ENCODE results near the gene EIF4H. TPM values are rescaled to one million over a fixed set of nuclear protein-coding genes. Genes with fewer than 3 reads are reported as not detected.

EIF4H gene
- 159 TPM for total RNA-seq
- long read RNA-seq, transcript EIF4H-201 (7 exons, 2,679 nt) = minor isoform, 14 of 512 reads
- long read RNA-seq, transcript EIF4H-202 (6 exons, 2,503 nt) = major isoform, 408 of 512 reads
- long read RNA-seq, partial matches to known transcripts = 85 of 512 reads
- long read RNA-seq, other reads (novel, unspliced or antisense) = 5 of 512 reads

GRCh38 chr7:74173866-74174605 is at the start of gene EIF4H:
Gene EIF4H, plus strand, starts transcription at chr7:74174356. Its CDS starts 28 bp downstream, at chr7:74174384.
- DNase-seq = peak; percentile 98
- H3K4me1 ChIP-seq = peaks cover 62% of the 10 kb centered on the region

GRCh38 chr7:74126220-74126880 is 47.8 kb upstream of the EIF4H start:
- intact Hi-C loops (cut with micrococcal nuclease) = no loop called here
- Histone ChIP-seq H3K36me3 (peaks cover 5% of the 10 kb centered on the region), H3K9me3 (replicated peaks) (no peaks in the 10 kb centered on the region), H3K27me3 (ENCODE audit: low read depth) (no peaks in the 10 kb centered on the region), H3K4me1 (no peaks in the 10 kb centered on the region), H3K27ac (replicated peaks) (no peak overlapping the region), H3K4me3 (no peak overlapping the region)
- DNase-seq = no peak
- no peak for TF ChIP-seq CTCF (IDR thresholded peaks at IDR 0.05; ENCODE audit: borderline replicate concordance)

More at GRCh38 chr7:74173866-74174605, at the start of gene EIF4H:
- no peak for TF ChIP-seq CTCF (IDR thresholded peaks at IDR 0.05; ENCODE audit: borderline replicate concordance)
- Histone ChIP-seq H3K36me3 (peaks cover 9% of the 10 kb centered on the region), H3K9me3 (replicated peaks) (no peaks in the 10 kb centered on the region), H3K4me3 (peak within 1 kb of the TSS; percentile 96), H3K27me3 (ENCODE audit: low read depth) (no peaks in the 10 kb centered on the region), H3K27ac (replicated peaks) (peak within 1 kb of the TSS; percentile 98)
- intact Hi-C loops (cut with micrococcal nuclease) = no loop called here

- Histone ChIP-seq H3K4me3 (no peak overlapping the region), H3K27me3 (ENCODE audit: low read depth) (no peaks in the 10 kb centered on the region), H3K9me3 (replicated peaks) (no peaks in the 10 kb centered on the region), H3K27ac (replicated peaks) (no peak overlapping the region), H3K4me1 (no peaks in the 10 kb centered on the region), H3K36me3 (no peaks in the 10 kb centered on the region)
- no peak for TF ChIP-seq CTCF (IDR thresholded peaks at IDR 0.05; ENCODE audit: borderline replicate concordance)
- intact Hi-C loops (cut with micrococcal nuclease) = no loop called here
- no peak for DNase-seq
These were observed 44.3 kb upstream of the EIF4H start for GRCh38 chr7:74129887-74130286.

GRCh38 chr7:74130518-74130917 is 43.6 kb upstream of the EIF4H start:
- intact Hi-C loops (cut with micrococcal nuclease) = no loop called here
- no peak for DNase-seq
- H3K36me3 ChIP-seq = no peaks in the 10 kb centered on the region
- TF ChIP-seq CTCF (IDR thresholded peaks at IDR 0.05; ENCODE audit: borderline replicate concordance) = no peak
- no peaks in the 10 kb centered on the region for H3K27me3 ChIP-seq (ENCODE audit: low read depth)
- H3K9me3 ChIP-seq (replicated peaks) = no peaks in the 10 kb centered on the region
- no peak overlapping the region for H3K27ac ChIP-seq (replicated peaks)
- no peak overlapping the region for H3K4me3 ChIP-seq
- no peaks in the 10 kb centered on the region for H3K4me1 ChIP-seq

GRCh38 chr7:74134117-74134620 is 40.0 kb upstream of the EIF4H start:
- no peak overlapping the region for H3K4me3 ChIP-seq
- no peak for TF ChIP-seq CTCF (IDR thresholded peaks at IDR 0.05; ENCODE audit: borderline replicate concordance)
- no peak overlapping the region for H3K27ac ChIP-seq (replicated peaks)

More at GRCh38 chr7:74134117-74134620, 40.0 kb upstream of the EIF4H start:
- DNase-seq = no peak
- H3K27me3 ChIP-seq (ENCODE audit: low read depth) = no peaks in the 10 kb centered on the region
- H3K36me3 ChIP-seq = no peaks in the 10 kb centered on the region
- H3K4me1 ChIP-seq = peaks cover 2% of the 10 kb centered on the region
- intact Hi-C loops (cut with micrococcal nuclease) = no loop called here
- no peaks in the 10 kb centered on the region for H3K9me3 ChIP-seq (replicated peaks)
